HG03342 (cell line): Measurements from ENCODE around the gene DNAJC12.
"Not testable (repeated sequence)": the region's sequence is repeated elsewhere in the genome, so short reads cannot be mapped to it uniquely, and the experiment has no call there.

Experiments used
- ATAC-seq: cut with Tn5 transposase; IDR thresholded peaks from one replicate; pipeline ENCODE4 v1.9.1; 2021; ENCODE audit warnings: mild to moderate bottlenecking, moderate library complexity; ENCODE audit not compliant: unreplicated experiment

Gene DNAJC12

GRCh38 chr10:67841737-67842136 is 3.7 kb upstream of the DNAJC12 start:
- no peak for ATAC-seq

GRCh38 chr10:67839951-67840350 is 2.0 kb upstream of the DNAJC12 start:
- ATAC-seq, result no peak

GRCh38 chr10:67839511-67839910 is 1.5 kb upstream of the DNAJC12 start:
- not testable (repeated sequence) for ATAC-seq

DNA sequence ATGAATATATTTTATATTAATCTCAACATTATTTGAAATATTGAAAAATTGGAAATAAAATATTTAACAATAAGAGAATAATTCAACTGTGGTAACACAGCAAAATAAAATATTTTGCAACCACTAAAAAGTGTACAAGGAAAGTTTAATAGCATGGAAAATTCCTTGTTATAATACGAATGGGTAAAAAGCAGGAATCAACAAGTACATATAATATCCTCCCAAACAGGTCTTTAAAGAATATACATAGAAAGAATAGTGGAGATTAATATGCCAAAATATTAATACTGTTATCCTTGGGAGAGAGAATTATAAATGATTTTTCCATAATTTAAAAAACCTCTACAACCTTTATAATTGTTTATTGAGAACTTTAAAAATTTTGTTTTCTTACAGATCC is 1.0 kb downstream of the DNAJC12 start:
- ATAC-seq, result no peak

- no peak for ATAC-seq
Observed at GRCh38 chr10:67836488-67836887, 1.5 kb downstream of the DNAJC12 start.

GRCh38 chr10:67835541-67836394 is 2.2 kb downstream of the DNAJC12 start:
- not testable (repeated sequence) for ATAC-seq

DNA sequence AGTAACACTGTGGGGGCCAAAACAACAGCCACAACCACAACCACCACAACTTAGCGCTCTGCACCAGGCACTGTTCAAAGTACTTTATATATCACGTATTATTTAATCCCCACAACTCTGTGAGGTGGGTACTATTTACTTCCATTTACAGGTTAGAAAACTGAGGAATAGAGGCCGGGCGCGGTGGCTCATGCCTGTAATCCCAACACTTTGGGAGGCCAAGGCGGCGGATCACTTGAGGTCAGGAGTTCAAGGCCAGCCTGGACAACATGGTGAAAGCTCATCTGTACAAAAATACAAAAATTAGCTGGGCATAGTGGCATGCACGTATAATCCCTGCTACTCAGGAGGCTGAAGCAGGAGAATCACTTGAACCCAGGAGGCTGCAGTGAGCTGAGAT is 3.6 kb downstream of the DNAJC12 start:
- no peak for ATAC-seq

GRCh38 chr10:67827811-67828210 is 10.2 kb downstream of the DNAJC12 start:
- ATAC-seq, result no peak

- ATAC-seq, result peak; percentile 59
Observed at GRCh38 chr10:67819768-67820204, 18.2 kb downstream of the DNAJC12 start.

- ATAC-seq, result peak; percentile 54
Observed at GRCh38 chr10:67818323-67818722, 19.7 kb downstream of the DNAJC12 start.

DNA sequence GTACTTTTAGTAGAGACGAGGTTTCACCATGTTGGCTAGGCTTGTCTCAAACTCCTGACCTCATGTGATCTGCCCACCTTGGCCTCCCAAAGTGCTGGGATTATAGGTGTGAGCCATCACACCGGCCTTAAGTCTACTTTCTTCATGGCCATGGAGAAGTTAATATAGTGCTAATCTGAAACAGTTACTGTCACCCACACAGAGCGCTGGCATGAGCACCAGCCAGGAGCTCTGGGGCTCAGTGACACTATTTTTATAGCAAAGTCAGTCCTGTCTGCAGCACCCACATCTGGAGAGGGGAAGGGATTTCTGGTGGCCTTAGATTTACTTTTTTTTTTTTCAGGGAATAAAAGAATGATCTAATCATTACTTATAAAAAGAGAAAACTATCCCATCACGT is 21.3 kb downstream of the DNAJC12 start:
- no peak for ATAC-seq

- ATAC-seq, result no peak
Observed at GRCh38 chr10:67815571-67816059, 22.4 kb downstream of the DNAJC12 start.

DNA sequence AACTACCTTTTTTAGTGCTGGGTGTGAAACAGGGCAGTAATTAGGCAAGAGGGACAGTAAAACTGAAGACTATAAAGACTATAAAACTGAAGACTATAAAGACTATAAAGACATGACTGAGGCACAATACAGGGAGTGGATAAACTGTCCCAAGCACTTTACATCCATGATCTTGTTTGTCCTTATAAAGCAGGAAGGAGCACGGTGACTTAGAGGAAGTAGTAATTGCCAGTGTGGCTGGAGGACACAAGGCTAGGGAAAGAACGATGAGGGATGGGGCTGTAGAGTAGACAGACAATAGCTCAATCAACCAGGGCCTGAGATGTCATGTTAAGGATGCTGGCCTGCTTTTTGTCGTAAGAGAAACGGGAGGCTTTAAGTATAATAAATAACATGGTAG is 26.0 kb downstream of the DNAJC12 start:
- no peak for ATAC-seq

DNA sequence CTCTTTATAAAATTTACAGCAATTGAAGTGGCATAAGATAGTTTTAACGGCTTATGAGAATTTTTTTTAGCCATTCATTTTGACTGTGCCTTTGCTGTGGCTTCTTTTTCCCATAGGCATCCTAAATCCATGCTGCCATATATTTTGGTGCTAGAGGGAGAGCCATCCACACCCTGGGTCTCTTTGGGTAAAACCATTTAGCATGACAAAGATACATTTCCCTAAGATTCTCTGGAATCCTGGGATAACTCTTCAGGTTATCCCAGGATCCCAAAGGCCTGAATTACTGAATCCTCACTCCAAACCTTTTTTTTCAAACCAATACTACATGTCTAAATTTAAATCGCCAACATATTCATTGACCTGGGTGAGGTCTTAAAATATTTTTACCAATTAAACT is 28.9 kb downstream of the DNAJC12 start:
- no peak for ATAC-seq

GRCh38 chr10:67808704-67809103 is 29.3 kb downstream of the DNAJC12 start:
- ATAC-seq, result no peak

GRCh38 chr10:67807855-67808456 is 30.0 kb downstream of the DNAJC12 start:
- no peak for ATAC-seq

DNA sequence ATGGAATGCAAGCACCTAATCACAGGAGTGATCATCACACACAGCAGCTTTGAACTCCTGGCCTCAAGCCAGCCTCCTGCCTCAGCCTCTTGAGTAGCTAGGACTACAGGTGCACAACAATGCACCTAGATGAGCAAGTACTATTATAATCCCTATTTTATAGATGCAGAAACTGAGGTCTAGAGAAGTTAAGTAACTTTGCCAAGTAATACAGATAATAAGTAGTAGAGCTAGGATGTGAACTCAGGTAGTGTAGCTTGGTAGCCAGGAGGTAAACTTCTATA is 33.7 kb downstream of the DNAJC12 start:
- ATAC-seq, result no peak

DNA sequence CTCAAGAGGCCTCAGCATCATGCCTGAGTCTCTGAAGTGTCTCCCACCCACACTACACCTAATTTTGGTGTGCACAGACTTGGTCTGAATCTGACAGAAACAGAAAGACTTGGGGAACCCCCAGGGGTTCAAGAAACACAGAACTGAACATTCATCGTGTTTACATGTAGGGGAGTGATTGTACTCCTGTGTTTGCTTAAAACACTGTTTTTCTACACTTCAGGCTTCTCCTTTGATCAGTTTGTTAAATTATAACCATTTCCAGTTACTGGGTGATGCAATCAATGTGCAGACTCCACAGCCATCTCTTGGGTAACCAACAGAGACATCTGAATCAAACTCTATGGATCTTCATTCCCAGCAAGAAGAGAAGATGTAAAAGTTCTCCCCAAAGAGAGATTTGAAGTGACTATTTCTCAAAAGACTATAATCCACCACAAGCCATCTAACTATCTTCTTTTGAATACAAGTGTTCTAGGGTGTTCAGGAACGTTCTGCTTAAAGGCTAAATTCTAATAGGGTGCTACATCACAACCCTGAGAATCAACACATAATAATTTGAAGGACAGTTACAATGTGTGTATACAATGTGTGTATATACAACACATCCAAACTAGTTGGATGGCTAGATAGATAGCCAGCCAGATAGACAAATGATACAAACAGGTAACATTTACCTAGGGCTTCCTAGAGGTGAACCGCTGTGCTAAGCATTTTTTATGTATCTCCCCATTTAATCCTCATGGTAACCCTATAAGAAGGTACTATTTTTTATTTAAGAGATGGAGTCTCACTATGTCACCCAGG is 34.2 kb downstream of the DNAJC12 start:
- peak; percentile 78 for ATAC-seq

DNA sequence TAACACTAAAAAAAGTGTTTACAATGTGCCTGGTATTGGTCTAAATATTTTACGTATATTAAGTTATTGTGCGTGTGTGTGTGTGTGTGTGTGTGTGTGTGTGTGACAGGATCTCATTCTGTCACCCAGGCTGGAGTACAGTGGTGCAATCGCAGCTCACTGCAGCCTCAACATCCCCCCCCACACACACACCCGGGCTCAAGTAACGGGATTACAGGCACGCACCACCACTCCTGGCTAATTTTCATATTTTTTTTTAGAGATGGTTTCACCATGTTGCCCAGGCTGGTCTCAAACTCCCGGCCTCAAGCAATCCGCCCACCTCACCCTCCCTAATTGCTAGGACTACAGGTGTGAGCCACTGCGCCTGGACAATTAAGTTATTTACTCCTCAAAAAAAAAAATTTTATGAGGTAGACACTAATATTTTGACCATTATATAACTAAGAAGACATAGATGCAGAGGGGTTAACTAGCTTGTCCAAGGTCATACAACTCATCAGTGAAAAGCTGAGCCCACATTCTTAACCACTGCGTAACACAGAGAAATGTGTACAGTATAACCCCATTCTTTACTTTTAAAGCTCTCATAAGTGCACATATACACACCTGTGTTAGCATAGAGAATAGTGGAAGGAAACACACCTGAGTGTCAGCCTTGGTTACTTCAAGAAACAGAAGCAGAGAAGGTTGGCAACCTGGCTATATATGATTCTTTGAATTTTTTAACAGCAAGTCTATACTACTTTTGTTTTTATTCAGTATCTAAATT is 35.0 kb downstream of the DNAJC12 start:
- ATAC-seq, result peak; percentile 21

DNA sequence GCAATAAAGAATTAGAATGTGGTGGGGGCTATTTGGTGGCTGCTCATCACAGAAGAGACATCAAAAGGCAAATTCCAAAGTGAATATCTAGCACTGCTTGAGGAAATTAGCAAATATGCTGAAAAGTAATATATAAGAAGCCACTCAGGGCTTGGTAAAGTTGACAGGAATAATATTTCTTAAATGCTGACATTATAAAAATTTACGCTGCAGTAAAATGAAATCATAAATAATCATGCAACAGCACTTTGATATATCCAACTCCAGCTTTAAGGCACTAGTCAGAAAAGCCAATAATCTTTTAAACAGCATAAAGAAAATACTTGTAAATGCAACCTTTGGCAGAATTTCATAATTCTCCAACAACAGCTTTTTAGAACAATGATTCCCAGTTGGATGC is 36.9 kb downstream of the DNAJC12 start:
- no peak for ATAC-seq

GRCh38 chr10:67794909-67795460 is 43.0 kb downstream of the DNAJC12 start:
- ATAC-seq, result no peak
